Stimulated activated naive CD8-positive, alpha-beta T cell treated with anti-CD3 and anti-CD28 coated beads, Interleukin-15, amount 100 ng/mL, for 72 hours (primary cell): ENCODE measurements around the gene ATAD3A.

Experiments
- ATAC-seq: fragments of 150-1000 bp; cut with Tn5 transposase; 2 replicates; pipeline ENCODE4 v1.10.0; 2021; ENCODE audit warnings: mild to moderate bottlenecking, moderate library complexity
- DNase-seq, 2 donors: peaks; one replicate each; pipeline ENCODE4 v3.0.0; 2021 to 2022
- H3K27ac Mint-ChIP-seq, 2 donors: one replicate each; pipeline ENCODE4 v1.8.0; 2022; ENCODE audit warnings: mild to moderate bottlenecking in 2 of 2, mixed read lengths in 2 of 2, moderate library complexity in 2 of 2
- H3K27me3 Mint-ChIP-seq: one replicate; pipeline ENCODE4 v1.8.0; 2022; ENCODE audit warnings: mixed read lengths
- H3K4me1 Mint-ChIP-seq: one replicate; pipeline ENCODE4 v1.8.0; 2022; ENCODE audit warnings: mild to moderate bottlenecking, mixed read lengths
- H3K4me3 Mint-ChIP-seq, 2 donors: one replicate each; pipeline ENCODE4 v1.8.0; 2022; ENCODE audit warnings: mild to moderate bottlenecking in 2 of 2, mixed read lengths in 2 of 2, moderate library complexity in 1 of 2
- H3K9me3 Mint-ChIP-seq, 2 donors: one replicate each; pipeline ENCODE4 v1.8.0; 2022; ENCODE audit warnings: mixed read lengths in 2 of 2

The ATAD3A gene

DNA sequence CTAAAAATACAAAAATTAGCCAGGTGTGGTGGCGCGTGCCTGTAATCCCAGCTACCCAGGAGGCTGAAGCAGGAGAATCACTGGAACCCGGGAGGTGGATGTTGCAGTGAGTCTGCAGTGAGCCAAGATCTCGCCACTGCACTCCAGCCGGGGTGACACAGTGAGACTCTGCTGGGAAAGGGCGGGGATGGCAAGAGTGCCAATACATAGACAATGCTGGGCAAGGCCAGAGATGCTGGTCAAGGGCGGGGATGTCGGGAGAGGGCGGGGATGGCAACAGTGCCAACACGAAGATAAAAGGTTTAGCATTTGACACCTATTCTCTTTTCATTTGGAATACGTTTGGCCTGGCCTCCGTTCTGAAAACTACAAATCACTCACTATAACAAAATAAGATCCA lies 51.7 kb downstream of the ATAD3A start:
- no peak overlapping the region for H3K4me3 Mint-ChIP-seq
- H3K27me3 Mint-ChIP-seq = no peaks in the 10 kb centered on the region
- H3K9me3 Mint-ChIP-seq = no peaks in the 10 kb centered on the region
- ATAC-seq = no peak
- no peak for DNase-seq
- H3K27ac Mint-ChIP-seq = no peak overlapping the region
- peaks cover 23% of the 10 kb centered on the region for H3K4me1 Mint-ChIP-seq

- H3K27me3 Mint-ChIP-seq = no peaks in the 10 kb centered on the region
- DNase-seq (no peak), ATAC-seq (no peak)
- peaks cover 21% of the 10 kb centered on the region for H3K4me1 Mint-ChIP-seq
- H3K4me3 Mint-ChIP-seq = no peak overlapping the region
- peak overlapping the region in 1 of 2 donors; percentile 67 for H3K27ac Mint-ChIP-seq
- H3K9me3 Mint-ChIP-seq = no peaks in the 10 kb centered on the region
Measured at GRCh38 chr1:1564268-1564667, 52.3 kb downstream of the ATAD3A start.

GRCh38 chr1:1565340-1565739 lies 53.4 kb downstream of the ATAD3A start:
- no peak for ATAC-seq
- DNase-seq = no peak
- H3K9me3 Mint-ChIP-seq = no peaks in the 10 kb centered on the region
- H3K4me3 Mint-ChIP-seq = no peak overlapping the region
- no peaks in the 10 kb centered on the region for H3K27me3 Mint-ChIP-seq
- H3K4me1 Mint-ChIP-seq = peaks cover 32% of the 10 kb centered on the region
- no peak overlapping the region for H3K27ac Mint-ChIP-seq

DNA sequence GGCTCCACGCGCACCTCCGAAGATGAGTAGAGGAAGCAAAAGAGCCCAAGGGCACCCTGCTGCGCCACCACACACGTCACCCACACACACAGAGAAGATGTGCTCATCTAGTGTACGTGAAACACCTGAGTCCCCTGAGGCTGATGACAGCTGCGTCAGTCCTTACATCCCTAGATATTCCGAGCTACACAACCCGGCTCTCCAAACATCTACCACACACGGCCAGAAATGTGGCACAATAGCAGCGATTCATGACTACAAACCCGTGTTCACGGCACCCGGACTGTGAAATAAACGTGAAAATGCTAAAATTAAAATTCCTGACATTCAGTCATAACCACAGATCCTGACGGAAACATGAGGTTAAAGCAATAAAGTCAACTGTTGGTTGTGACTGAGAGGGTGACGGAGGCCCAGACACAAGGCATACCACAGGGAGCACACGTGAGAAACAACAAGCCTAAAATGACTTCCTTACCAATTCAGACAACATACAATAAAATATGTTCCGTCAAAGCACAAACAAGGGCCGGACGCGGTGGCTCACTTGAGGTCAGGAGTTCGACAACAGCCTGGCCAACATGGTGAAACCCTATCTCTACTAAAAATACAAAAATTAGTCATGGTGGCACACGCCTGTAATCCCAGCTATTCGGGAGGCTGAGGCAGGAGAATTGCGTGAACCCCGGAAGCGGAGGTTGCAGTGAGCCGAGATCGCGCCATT lies 55.4 kb downstream of the ATAD3A start:
- DNase-seq (no peak), ATAC-seq (no peak)
- no peaks in the 10 kb centered on the region for H3K9me3 Mint-ChIP-seq
- H3K27ac Mint-ChIP-seq = peak overlapping the region in 1 of 2 donors; percentile 63
- H3K4me3 Mint-ChIP-seq = no peak overlapping the region
- H3K4me1 Mint-ChIP-seq = peaks cover 36% of the 10 kb centered on the region
- no peaks in the 10 kb centered on the region for H3K27me3 Mint-ChIP-seq

GRCh38 chr1:1567891-1568291 lies 55.9 kb downstream of the ATAD3A start:
- Mint-ChIP-seq H3K9me3 (no peaks in the 10 kb centered on the region), H3K27ac (peak overlapping the region in 1 of 2 donors; percentile 19), H3K27me3 (no peaks in the 10 kb centered on the region), H3K4me3 (no peak overlapping the region), H3K4me1 (peaks cover 36% of the 10 kb centered on the region)
- DNase-seq (no peak), ATAC-seq (no peak)

DNA sequence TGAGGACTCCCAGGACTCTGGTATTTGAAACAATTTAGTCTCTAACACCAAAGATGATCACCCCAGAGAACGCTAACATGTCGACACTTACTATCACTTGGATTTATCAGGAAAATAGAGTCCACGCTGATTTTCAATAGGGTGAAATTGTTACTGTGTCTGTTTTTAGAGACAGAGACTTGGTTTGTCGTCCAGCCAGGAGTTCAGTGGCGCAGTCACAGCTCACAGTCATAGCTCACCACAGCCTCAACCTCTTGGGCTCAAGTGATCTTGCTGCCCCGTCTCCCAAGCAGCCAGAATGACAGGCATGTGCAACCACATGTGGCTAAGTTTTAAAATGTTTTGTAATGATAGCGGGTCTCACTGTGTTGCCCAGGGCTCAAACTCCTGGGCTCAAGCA lies 57.4 kb downstream of the ATAD3A start:
- peak overlapping the region in 1 of 2 donors; percentile 34 for H3K27ac Mint-ChIP-seq
- no peaks in the 10 kb centered on the region for H3K9me3 Mint-ChIP-seq
- ATAC-seq = no peak
- peaks cover 43% of the 10 kb centered on the region for H3K4me1 Mint-ChIP-seq
- no peak for DNase-seq
- peak overlapping the region in 1 of 2 donors; percentile 22 for H3K4me3 Mint-ChIP-seq
- no peaks in the 10 kb centered on the region for H3K27me3 Mint-ChIP-seq

DNA sequence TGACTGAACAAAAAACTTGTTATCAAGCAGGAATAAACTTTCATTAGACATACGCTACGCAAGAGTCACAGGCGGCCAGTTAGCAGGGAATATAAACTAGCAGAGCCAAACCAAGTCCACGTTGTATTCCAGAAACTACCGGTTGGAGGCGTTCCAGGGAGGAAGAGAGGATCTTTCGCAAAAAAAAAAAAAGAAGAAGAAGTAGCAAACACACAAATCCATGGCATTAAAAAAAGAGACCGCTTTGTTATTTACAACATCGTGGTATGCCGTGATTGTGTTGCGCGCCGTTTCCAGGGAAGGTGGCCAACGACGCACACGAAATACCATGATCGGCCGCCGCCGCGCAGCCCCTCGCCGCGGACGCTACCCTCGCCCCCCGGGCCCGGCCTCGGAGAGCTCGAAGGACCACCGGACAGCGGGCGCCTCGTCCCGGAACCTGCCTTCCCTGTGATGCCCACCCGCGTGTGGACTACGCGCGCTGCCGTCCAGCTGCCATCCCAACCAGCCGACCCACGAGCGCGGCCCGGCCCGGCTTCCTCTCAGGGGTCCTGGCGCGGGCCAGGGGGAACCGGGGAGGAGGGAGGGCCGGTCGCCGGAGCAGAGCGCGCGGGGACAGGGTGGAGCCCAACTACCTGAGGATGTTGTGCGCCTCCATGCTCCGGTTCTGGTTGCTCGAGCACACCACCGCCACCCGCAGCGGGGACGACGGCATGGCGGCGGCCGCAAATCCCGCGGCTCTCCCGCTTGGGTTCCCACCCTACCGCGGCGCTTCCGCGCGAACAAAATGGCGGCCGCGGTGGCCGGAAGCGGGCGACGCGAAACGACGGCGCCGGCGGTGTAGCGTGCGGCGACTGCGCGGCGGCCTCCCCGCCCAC lies 62.1 kb downstream of the ATAD3A start:
- DNase-seq (peak in 1 of 2 donors; percentile 77), ATAC-seq (peak; percentile 87)
- no peaks in the 10 kb centered on the region for H3K9me3 Mint-ChIP-seq
- H3K27ac Mint-ChIP-seq = peak overlapping the region; percentile 99 to 100
- H3K27me3 Mint-ChIP-seq = no peaks in the 10 kb centered on the region
- peak overlapping the region; percentile 91 to 98 for H3K4me3 Mint-ChIP-seq
- H3K4me1 Mint-ChIP-seq = peaks cover 50% of the 10 kb centered on the region

DNA sequence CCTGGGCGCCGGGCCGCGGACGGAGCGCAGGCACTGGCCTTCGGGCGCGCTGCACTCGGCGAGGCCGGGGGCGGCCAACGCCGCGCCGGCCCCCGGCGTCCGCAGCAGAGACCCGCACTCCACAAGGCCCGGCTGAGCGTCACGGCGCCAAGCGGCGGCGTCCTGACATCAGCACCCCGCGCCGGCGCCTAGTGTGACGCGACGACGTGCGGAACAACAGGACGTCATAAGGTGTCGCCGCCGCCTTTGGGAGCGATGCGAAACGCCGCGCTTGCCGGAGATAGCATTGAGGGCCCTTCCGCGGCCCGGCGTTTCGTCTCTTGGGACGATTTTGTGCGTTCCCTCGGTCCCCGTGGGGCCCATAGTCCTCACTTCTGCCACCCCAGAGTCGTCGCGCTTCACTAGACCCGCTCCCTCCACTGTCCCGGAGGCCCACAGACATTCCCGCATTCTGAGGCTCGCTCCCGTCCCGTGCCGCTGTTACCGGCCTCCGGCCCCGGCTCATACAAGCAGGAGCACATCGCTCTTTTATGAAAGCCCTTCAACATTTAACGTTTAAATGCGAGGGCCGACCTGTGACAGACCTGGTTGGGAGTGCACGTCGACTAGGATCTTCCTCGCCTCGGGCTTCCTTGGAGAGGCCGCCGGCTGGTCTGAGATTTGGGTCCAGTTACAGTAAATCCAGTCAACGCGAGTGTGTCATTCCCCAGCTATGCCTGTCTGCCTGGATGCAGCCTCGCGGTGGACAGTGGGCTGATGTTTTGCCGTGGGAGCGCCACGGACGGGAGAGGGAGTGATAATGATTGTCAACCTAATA lies 63.0 kb downstream of the ATAD3A start, which contains the start of gene SSU72:
Gene SSU72 (minus strand): TSS at position 143 of the 817 bp plus-strand sequence. CDS start 306 bp downstream, outside the sequence.
- peak; percentile 96 for ATAC-seq
- Mint-ChIP-seq H3K4me3 (peak within 1 kb of the TSS; percentile 98 to 99), H3K27me3 (no peaks in the 10 kb centered on the region), H3K9me3 (no peaks in the 10 kb centered on the region), H3K27ac (peak within 1 kb of the TSS; percentile 100), H3K4me1 (peaks cover 42% of the 10 kb centered on the region)
- DNase-seq = peak; percentile 92 to 93

- H3K9me3 Mint-ChIP-seq = no peaks in the 10 kb centered on the region
- H3K27ac Mint-ChIP-seq = peak overlapping the region in 1 of 2 donors; percentile 80
- ATAC-seq (no peak), DNase-seq (no peak)
- peaks cover 13% of the 10 kb centered on the region for H3K27me3 Mint-ChIP-seq
- peaks cover 25% of the 10 kb centered on the region for H3K4me1 Mint-ChIP-seq
- no peak overlapping the region for H3K4me3 Mint-ChIP-seq
Measured at GRCh38 chr1:1577367-1578011, 65.5 kb downstream of the ATAD3A start.

DNA sequence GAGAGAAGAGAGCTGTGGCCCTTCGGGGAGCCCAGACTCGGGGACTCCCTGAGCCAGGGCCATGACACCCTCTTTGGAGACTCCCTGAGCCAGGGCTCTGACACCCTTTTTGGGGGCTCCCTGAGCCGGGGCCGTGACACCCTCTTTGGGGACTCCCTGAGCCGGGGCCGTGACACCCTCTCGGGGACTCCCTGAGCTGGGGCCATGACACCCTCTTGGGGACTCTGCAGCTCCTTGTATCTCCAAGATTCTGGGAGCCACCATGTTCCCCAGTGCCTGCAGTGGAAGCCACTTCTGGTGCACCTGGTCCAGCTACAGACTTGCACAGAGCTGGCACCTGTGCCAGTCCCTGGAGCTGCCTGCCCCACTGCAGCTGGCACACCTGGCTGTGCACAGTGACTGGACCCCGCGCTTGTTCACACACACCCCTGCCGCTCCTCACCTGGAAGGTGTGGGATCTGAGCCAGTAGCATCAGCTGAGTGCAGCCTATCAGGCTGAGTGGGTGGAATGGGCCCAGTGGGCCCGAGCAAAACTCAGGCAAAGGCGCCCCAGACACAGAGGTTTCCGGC lies 66.5 kb downstream of the ATAD3A start:
- Mint-ChIP-seq H3K27me3 (peaks cover 17% of the 10 kb centered on the region), H3K27ac (no peak overlapping the region), H3K4me3 (no peak overlapping the region)

DNA sequence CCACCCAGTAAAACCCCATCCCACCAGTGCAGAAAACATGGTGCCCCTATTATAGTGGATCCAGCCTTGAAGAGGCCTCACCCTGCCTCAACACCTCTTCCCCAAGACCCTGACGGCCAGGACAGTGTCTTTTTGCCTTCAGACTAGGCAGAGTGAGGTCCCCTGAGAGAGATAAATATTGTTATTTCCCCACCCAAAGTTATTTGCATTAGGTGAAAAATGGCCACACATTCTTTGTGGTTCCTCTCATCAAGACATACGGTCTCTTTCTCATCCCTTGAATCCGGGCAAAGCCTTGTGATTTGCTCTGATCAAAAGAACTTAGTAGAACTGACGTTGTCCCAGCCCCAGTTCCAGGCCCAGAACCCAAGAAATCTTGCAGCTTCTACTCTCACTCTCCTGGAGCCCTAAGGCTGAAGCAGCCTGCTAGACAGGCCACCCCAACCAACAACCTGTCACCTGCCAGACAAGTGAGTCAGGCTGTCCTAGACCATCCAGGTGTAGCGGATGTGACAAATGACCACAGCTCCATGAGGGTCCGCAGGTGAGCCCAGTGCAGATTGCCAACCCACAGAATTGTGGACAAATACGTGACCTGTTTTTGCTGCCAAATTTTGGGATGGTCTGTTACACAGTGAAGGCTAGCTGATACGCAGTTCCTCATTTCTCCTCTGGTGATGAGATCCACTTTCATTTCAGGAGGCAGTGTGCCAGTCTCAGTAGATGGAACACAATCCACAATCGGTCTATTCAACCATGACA lies 70.8 kb downstream of the ATAD3A start:
- Mint-ChIP-seq H3K27ac (no peak overlapping the region), H3K4me3 (no peak overlapping the region), H3K27me3 (peaks cover 28% of the 10 kb centered on the region), H3K4me1 (no peaks in the 10 kb centered on the region), H3K9me3 (no peaks in the 10 kb centered on the region)
- DNase-seq = no peak
- ATAC-seq = no peak

More for the DNA sequence above, 66.5 kb downstream of the ATAD3A start:
- ATAC-seq (no peak), DNase-seq (no peak)
- H3K4me1 Mint-ChIP-seq = peaks cover 19% of the 10 kb centered on the region
- no peaks in the 10 kb centered on the region for H3K9me3 Mint-ChIP-seq

- H3K27ac Mint-ChIP-seq = no peak overlapping the region
- no peaks in the 10 kb centered on the region for H3K4me1 Mint-ChIP-seq
- DNase-seq (no peak), ATAC-seq (no peak)
- H3K27me3 Mint-ChIP-seq = peaks cover 31% of the 10 kb centered on the region
- H3K4me3 Mint-ChIP-seq = no peak overlapping the region
- H3K9me3 Mint-ChIP-seq = no peaks in the 10 kb centered on the region
Measured at GRCh38 chr1:1583347-1584010, 71.5 kb downstream of the ATAD3A start.
